HG03196 (cell line): ENCODE measurements around the gene PCYT1B.
"Not testable (repeated sequence)": the region's sequence is repeated elsewhere in the genome, so short reads cannot be mapped to it uniquely, and the experiment has no call there.

ENCODE experiments used
- ATAC-seq: cut with Tn5 transposase; IDR thresholded peaks from one replicate; pipeline ENCODE4 v1.9.1; 2021; ENCODE audit not compliant: unreplicated experiment

PCYT1B gene

GRCh38 chrX:24646745-24647182 is 383 bp downstream of the PCYT1B start:
- ATAC-seq, result no peak

- no peak for ATAC-seq
These were observed 1.1 kb downstream of the PCYT1B start for GRCh38 chrX:24646006-24646405.

- ATAC-seq, result no peak
These were observed 4.0 kb downstream of the PCYT1B start for GRCh38 chrX:24643116-24643515.

- ATAC-seq, result no peak
These were observed 17.4 kb downstream of the PCYT1B start for GRCh38 chrX:24629701-24630100.

GRCh38 chrX:24619647-24620046 is 27.5 kb downstream of the PCYT1B start:
- no peak for ATAC-seq

GRCh38 chrX:24610516-24610915 is 36.6 kb downstream of the PCYT1B start:
- no peak for ATAC-seq

GRCh38 chrX:24607616-24608015 is 39.5 kb downstream of the PCYT1B start:
- ATAC-seq, result no peak

GRCh38 chrX:24605941-24606340 is 41.2 kb downstream of the PCYT1B start:
- not testable (repeated sequence) for ATAC-seq

- no peak for ATAC-seq
These were observed 44.0 kb downstream of the PCYT1B start for GRCh38 chrX:24603191-24603590.

GRCh38 chrX:24601858-24602257 is 45.3 kb downstream of the PCYT1B start:
- ATAC-seq, result no peak

GRCh38 chrX:24594501-24594900 is 52.6 kb downstream of the PCYT1B start:
- no peak for ATAC-seq

GRCh38 chrX:24590111-24590510 is 57.0 kb downstream of the PCYT1B start:
- no peak for ATAC-seq

- ATAC-seq, result no peak
These were observed 70.1 kb downstream of the PCYT1B start for GRCh38 chrX:24577091-24577490.

- no peak for ATAC-seq
These were observed 71.7 kb downstream of the PCYT1B start for GRCh38 chrX:24575496-24575895.

- no peak for ATAC-seq
These were observed 72.4 kb downstream of the PCYT1B start for GRCh38 chrX:24574743-24575142.

- no peak for ATAC-seq
These were observed 80.0 kb downstream of the PCYT1B start for GRCh38 chrX:24567169-24567568.

GRCh38 chrX:24566240-24566639 is 80.9 kb downstream of the PCYT1B start:
- no peak for ATAC-seq

GRCh38 chrX:24563291-24564010 is 83.7 kb downstream of the PCYT1B start:
- no peak for ATAC-seq

- no peak for ATAC-seq
These were observed 86.0 kb downstream of the PCYT1B start for GRCh38 chrX:24561121-24561520.

GRCh38 chrX:24553011-24553410 is 94.1 kb downstream of the PCYT1B start:
- no peak for ATAC-seq

GRCh38 chrX:24550166-24550565 is 97.0 kb downstream of the PCYT1B start:
- ATAC-seq, result no peak

GRCh38 chrX:24547961-24548360 is 99.2 kb downstream of the PCYT1B start:
- no peak for ATAC-seq

- no peak for ATAC-seq
These were observed 104.4 kb downstream of the PCYT1B start for GRCh38 chrX:24542756-24543155.
